ENCODE results near the gene MBP.
"Not testable (repeated sequence)": the region's sequence is repeated elsewhere in the genome, so short reads cannot be mapped to it uniquely, and the experiment has no call there.

MBP gene

DNA sequence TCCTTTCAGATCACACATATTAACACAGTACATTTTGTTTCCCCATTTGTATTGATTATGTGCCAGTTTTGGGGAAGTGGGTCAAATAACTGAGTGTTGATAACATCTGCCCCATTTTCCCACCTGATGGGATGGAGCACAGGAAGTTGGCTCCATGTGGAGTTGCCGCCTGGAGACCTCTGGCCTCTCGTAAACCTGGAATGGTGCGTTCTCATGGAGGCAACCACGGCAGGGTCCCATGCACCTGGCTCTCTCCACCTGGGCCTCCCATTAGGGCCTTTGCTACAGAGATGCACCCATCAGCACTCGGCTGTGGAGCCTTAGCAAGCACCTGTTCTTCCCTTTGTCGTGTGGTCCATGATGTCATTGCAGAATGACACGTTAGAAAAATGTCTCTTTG lies 130.6 kb downstream of the MBP start:
- H3K4me3 ChIP-seq (ENCODE audit: low read depth, low read length), result no peak overlapping the region
- no peak for DNase-seq (ENCODE audit: low read depth)

DNA sequence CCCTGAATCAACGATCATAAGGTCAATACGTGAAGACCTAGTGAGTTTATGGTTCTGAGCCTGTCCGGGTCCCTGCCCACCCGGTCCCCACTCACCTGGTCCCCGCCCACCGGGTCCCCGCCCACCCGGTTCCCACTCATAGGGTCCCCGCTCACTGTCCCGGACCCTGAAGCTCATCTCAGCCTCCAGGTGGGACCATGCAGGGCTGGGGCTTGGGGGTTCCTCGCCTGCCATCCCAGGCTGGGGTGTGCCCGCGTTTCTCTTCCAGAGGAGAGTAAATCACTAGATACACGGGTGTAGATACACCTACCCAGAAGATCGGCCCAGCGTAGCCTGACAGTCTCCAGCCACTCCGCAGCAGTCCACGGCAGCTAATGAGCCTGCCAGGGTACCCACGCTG lies 131.5 kb downstream of the MBP start:
- no peak for DNase-seq (ENCODE audit: low read depth)
- H3K4me3 ChIP-seq (ENCODE audit: low read depth, low read length), result no peak overlapping the region

DNA sequence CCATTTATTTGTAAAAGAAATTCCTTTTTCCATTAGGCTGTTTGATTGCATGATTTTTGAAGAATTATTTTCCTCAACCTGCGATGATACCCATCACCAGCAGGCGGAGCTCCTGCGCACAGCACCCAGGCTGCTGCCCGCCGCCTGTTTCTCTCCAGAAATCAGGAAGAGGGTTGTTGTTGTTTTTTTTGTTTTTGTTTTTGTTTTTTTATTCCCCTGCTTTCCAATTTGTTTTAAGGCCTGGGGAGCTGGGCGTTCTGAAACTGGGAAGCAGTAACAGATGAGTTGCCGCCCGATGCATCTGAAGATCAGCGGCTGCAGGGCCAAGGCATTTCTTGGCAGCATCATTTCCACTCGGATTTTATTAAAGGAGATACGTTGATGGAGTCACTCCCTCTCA lies 132.1 kb downstream of the MBP start:
- no peak for DNase-seq (ENCODE audit: low read depth)
- H3K4me3 ChIP-seq (ENCODE audit: low read depth, low read length), result peak overlapping the region; percentile 23

DNA sequence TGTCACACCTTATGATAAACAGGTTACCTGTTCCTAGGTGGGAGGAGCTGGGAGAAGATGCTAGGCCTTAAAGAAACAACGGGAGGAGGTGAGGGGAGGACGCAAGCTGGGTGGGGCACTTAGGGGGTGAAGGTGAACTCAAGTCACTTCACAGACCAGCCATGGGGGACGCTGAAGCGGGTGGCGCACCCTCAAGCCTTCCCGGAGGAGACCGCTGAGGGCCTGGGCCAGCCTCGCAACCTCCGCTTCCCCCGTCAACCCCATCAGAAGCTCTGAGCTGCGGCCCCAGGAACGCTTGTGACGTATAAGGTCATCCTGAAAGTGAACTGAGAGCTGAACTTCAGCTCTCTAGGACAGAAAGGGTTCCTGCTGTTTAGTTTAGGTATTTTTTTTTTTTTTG lies 133.5 kb downstream of the MBP start:
- no peak for DNase-seq (ENCODE audit: low read depth)
- H3K4me3 ChIP-seq (ENCODE audit: low read depth, low read length), result no peak overlapping the region

DNA sequence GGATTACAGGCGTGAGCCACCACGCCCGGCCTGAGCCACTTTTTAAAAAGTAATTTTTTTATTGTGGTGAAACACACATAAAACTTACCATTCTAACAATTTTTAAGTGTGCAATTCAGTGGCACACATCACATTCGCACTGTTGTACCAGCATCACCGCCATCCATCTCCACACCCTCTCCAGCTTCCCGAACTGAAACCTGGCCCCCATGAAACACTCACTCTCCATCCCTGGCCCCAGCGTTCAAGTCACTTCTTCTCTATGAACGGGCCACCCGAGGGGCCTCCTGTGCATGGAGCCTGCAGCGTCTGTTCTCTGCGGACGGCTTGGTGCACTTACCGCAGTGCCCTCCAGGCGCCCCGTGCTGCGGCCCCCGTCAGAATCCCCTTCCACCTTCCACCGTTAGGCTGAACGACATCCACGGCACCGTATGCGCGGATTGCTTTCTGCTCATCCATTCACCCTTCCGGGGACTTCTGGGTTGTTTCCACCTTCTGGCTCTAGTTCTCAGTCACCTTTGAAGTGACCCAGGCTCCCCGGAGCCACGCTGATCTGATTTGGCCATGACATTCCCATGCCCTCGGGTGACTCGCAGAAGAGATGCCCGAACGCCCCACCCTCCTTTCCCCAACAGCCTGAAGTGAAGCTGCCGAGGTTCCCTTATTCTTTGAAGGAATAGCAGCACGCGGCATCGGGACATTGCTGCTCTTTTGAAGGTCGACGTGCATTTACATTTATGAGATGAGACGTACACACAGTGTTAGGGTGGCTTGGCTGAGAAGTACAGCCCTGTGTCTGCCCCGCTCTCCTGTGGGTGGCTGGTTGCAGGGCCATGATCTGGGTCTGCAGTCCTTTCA lies 134.4 kb downstream of the MBP start:
- DNase-seq (ENCODE audit: low read depth), result no peak

DNA sequence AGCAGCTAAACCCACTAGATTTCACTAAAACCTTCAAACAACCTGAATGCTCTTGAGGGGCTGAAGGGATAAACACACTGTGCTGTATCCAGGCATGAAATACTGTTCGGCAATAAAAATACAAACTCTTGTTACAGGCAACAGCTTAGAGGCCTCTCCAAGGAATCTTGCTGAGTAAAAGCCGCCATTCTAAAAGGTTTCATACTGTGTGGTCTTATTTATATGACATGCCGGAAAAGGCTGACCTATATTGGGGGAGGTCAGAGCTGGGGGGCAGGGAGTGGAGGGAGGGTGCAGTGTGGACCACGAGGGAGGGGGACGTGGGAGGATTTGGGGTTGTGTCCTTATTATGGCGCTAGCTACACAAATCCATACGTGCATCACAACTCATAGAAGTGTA lies 136.2 kb downstream of the MBP start:
- no peak for DNase-seq (ENCODE audit: low read depth)
- no peak overlapping the region for H3K4me3 ChIP-seq (ENCODE audit: low read depth, low read length)

More for the DNA sequence above, 134.4 kb downstream of the MBP start:
- no peak overlapping the region for H3K4me3 ChIP-seq (ENCODE audit: low read depth, low read length)

DNA sequence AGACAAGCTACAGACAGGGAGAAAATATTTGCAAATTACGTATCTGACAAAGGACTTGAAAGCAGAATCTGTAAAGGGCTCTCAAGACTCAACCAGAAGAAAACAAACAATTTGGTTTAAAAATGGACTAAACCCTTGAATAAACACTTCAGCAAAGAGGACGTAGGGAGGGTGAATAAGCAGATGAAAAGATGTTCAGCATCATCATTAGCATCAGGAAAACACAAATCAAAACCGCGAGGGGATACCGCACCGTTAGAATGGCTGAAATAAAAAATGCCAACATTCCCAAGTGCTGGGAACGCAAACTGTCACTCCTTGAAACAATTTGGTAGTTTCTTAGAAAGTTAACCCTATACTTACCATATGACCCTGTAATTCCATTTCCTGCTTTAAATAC lies 136.7 kb downstream of the MBP start:
- H3K4me3 ChIP-seq (ENCODE audit: low read depth, low read length), result no peak overlapping the region
- DNase-seq (ENCODE audit: low read depth), result no peak

DNA sequence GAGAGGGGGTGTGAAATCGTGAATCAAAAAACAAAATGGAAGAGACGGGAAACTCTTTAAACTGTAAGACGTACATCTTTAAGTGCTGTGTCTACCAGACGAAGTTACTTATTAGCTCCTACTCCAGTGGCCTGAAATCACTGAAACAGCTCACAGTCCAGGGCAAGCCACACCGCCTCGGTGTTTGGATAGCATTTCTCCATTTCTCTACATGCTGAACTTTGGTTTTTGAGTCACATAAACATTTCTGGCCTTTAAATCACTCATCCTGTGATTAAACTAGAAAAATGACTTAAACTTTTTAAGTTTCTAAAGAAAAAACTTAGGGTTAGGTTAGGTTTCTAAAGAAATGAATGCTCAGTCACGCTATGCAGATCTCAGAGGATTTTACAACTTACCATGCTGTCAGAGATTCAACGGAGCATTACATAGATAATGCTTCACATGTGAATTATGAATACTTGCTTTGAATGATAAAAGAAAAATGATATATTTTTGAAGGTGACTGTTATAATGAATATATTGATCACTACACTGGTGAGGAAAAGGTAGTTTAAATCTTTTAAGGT lies 138.4 kb downstream of the MBP start:
- H3K4me3 ChIP-seq (ENCODE audit: low read depth, low read length), result no peak overlapping the region
- DNase-seq (ENCODE audit: low read depth), result no peak

DNA sequence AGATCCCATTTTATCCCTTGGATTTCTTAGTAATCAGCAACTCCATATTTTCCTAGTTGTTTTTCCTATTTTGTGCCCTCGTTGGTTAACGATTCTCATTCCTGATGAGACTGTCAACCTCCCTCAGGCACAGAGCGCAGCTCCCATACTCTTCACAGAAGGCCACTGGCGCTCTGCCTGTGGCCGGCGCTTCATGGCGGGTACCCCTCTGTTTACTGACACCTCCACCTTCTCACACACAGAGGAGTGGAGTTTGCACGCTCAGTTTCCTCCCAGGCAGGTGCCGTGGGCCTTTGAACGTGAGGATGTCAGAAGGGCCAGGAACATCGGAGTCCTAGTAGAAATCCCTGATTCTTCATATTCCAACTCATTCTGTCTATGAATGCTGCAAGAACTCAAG lies 139.0 kb downstream of the MBP start:
- no peak for DNase-seq (ENCODE audit: low read depth)
- H3K4me3 ChIP-seq (ENCODE audit: low read depth, low read length), result no peak overlapping the region

DNA sequence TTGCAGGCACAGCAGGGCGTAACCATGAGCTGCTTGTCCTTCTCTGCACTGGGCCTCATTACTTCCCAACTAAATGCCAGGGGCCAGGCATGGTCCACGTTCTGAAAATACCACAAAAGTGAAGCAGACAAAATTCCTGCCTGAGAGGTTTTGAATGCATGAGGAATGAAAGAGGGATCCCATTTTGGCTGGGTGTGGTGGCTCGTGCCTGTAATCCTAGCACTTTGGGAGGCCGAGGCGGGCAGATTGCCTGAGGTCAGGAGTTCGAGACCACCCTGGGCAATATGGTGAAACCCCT lies 139.5 kb downstream of the MBP start:
- no peak for DNase-seq (ENCODE audit: low read depth)

DNA sequence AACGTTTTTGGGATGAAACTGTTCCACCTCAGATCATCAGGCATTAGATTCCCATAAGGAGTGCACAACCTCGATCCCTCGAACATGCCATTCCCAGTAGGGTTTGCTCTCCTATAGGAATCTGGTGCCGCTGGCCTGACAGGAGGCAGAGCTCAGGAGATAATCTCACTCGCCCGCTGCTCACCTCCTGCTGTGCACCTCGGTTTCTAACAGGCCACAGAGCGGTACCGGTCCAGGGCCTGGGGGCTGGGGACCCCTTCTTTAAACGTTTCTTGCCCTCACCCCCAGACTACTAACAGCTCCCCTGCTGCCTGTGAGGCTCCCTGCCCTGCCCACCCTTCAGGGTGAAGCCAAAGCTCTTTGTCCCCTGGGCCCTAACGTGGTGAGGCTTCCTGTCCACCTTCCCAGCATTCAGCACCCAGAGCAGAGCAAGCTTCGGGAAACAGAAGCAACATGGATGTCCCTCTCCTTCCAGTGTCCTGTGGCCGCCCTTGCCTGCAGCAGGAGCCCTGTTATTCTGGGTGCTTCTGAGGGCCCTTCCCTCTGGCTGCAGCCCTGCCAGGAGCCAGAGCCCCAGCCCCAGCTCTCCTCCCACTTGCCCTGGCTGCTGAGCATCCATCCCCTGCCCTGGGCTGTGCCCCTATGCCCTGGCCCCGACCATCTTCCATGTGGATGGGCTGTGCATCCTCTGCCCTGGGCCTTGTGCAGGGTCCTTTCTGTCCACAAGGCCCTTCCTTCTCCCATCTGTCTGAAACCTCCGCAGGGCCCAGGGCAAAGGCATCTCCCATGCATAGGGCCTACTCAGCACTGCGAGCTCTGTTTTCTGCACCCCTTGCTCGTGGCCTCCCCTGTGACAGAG lies 140.1 kb downstream of the MBP start:
- H3K4me3 ChIP-seq (ENCODE audit: low read depth, low read length), result no peak overlapping the region
- no peak for DNase-seq (ENCODE audit: low read depth)

More for the DNA sequence above, 139.5 kb downstream of the MBP start:
- no peak overlapping the region for H3K4me3 ChIP-seq (ENCODE audit: low read depth, low read length)

DNA sequence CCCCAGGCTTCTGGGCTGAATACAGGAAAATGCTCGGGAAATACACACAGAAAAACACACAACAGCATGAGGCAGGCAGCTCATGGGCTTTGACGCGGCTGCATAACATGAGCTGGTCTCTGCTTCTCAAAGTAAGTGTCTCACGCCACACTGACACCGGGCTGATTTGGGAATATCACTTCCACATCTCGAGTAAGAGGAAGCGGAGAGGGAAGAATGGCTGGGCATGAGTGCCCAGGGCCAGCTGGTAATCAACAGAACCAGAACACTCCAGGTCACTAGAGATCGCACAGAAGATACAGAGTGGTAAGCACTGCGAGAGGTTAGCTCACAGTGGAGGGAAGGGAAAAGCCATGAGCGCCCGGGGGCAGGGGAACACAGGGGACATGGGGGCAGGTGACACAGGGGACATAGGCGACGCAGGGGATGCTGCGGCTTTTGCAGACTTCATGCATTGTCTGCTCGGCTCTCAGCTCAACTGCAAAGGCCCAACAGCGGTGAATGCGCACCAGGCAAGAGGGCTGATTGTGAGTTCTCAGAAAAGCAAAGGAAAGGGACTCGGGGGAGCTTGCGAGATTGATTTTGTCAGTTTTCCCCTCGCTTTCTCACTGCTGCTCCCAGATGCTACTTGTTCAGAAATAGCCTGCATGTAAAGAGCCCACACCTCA lies 141.4 kb downstream of the MBP start:
- no peak for DNase-seq (ENCODE audit: low read depth)
- no peak overlapping the region for H3K4me3 ChIP-seq (ENCODE audit: low read depth, low read length)

DNA sequence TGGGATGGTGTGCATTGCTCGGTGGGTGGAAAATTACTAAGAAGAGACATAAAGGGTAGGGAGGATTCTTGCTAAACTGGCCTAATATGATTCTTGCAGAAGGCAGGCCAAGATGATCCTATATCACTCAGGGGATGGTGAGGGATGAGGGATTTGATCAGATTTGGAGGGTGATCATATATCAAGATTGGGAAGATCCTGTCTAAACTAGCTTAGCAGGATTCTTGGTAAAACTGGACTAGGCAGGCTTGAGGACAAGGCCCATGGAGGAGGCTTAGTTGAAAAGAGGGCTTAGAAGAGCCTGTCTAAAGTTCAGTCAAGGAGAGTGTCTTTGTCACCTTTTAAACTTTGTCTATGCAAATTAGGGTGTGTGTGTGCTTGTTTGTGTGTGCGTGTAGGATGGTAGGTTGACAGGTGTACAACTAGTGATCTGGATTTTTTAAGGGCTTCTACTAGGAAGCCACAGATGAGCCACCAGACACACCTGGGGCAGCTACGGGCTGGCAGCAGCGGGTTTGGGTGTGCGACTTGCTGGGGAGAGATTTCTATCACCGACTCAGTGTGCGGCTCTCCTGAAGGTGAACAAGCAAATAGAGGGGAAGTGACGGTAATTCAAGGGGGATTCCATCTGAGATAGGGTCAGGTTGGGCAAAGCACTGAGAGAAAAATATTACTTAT lies 142.1 kb downstream of the MBP start:
- DNase-seq (ENCODE audit: low read depth); H3K4me3 ChIP-seq (ENCODE audit: low read depth, low read length): not testable (repeated sequence)

DNA sequence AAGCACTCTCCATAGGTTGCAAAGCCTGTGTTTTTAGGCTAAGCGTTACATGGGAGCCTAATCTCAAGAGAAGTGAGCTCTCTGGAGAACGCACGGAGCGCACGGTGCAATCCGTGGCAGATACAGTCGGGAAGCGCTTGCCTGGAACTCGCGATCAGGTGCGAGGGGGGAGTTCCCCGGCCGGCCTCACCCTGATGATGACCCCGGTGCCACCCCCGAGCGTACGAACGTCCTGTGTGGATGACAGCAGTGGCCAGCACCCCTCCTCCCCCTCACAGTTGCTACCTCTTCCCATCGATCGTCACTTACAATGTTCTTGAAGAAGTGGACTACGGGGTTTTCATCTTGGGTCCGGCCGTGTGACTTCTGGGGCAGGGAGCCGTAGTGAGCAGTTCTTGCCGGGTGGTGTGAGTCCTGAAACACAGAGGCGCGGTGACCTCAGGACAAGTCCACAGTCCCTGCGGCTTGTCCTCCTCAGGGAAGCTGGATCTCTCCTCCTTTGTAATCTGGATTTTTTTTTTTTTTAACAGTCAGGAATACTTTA lies 142.9 kb downstream of the MBP start:
- H3K4me3 ChIP-seq (ENCODE audit: low read depth, low read length), result no peak overlapping the region
- DNase-seq (ENCODE audit: low read depth), result no peak

DNA sequence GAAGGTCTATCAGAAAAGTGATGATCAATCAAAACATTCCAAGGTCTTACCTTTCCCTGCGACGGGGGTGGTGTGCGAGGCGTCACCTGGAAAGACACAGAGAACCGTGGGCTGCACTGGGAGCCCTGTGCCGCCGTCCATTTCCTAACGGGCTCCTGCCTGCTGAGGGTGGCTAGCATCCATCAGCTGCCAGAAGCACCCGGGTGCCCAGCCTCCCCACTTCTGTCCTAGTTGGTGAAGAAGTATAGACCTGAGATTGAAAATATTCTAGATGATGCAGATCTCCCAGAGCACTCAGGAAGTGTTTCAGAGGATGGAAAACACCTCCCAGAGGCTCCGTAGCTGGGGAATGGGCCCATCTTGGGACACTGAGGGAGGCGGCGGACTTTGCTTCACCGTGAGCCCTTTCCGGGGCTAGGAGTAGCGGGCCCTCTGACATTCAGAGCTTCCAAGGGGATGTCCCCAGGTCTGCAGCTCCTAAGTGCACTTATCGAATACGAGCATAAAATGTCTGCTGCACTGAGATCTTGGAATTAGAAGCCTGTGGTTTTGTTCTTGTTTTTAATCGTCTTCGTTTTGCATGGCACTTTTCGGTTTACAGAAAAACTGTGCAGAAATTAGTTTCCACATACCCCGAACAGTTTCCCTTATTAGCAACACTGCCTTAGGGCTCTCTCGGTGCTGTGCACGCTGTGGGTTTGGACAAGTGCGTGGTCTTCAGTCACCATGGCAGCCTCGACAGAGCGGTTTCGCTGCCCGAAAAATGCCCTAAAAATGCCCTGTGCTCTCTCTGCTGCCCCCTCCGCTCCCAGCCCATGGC lies 143.5 kb downstream of the MBP start:
- H3K4me3 ChIP-seq (ENCODE audit: low read depth, low read length), result no peak overlapping the region
- no peak for DNase-seq (ENCODE audit: low read depth)

DNA sequence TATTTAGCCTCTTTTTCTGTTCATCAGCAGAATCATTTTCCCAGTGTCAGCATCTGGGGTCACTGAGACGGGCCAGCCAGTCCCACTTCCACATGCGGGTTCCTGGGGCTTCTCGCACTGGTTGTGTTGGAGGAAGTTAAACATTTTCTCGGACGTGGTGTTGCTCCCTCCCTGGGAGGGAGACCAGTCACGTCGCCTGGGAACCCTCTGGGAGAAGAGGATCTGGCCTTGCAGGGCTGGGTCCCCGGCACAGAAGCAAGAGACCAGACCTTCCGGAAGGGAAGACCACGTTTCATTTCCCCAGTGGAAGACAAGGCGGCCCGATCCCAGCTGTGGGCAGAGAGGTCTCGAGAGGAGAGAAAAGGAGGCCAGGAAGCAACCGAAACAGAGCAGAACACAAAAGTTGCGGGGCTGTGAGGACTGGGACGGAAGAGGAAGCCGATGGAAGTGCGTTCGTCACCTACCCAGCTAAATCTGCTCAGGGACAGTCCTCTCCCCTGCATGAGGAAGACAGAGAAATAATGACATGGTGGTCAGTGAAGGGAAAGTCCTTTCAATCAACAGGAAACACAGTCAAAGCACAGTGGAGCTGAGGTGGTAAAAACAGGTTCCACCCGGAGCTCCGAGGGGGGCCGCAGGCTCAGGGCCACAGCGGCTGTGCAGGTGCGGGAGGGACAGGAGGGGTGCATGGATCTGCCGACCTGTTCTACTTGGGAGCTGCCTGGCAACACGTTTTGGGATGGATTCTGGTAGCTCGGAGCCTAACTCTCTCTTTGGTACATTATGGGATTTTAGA lies 144.4 kb downstream of the MBP start:
- no peak overlapping the region for H3K4me3 ChIP-seq (ENCODE audit: low read depth, low read length)
- no peak for DNase-seq (ENCODE audit: low read depth)

DNA sequence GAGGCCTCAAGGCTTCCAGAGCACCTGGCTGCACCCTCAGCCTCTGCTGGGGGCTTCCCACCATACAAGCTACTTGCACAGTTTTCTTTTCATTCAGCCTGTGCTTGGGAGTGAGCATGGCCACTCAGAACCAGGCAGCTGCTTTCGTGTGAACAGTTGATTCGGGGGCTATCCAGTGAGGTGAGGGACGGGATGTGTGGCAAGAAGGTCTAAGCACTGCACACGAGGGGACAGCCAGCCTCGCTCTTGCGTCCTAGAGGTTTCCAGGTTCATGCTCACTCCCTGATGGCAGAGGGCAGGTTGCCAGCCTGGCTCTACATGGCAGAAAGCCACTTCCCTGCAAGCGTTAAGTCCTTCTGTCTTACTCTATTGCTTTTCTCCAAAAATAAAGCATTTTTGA lies 146.2 kb downstream of the MBP start:
- H3K4me3 ChIP-seq (ENCODE audit: low read depth, low read length), result no peak overlapping the region
- DNase-seq (ENCODE audit: low read depth), result no peak

DNA sequence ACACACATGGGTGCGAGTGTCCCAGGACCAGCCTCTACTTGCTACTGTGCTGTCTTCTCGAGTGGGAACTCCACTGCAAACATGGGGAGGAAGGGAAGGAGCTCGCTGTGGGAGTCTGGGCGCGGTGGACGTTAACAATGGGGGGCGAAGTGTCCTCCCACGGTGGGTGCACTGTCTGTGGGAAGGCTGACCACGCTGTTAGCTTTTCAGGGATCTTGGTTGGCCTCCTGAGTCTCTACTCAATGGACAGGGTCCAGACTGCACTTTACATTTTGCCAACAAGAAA lies 146.7 kb downstream of the MBP start:
- H3K4me3 ChIP-seq (ENCODE audit: low read depth, low read length), result no peak overlapping the region
- no peak for DNase-seq (ENCODE audit: low read depth)

Measured in skeletal muscle cell (primary cell).